DMS79 treated with DMSO at 0.1 percent for 48 hours (cell line): ENCODE measurements around the gene SLC13A3.

Experiments used
- DNase-seq: peaks from one replicate; lab custom pipeline; 2025; lab: John Stamatoyannopoulos, UW

The SLC13A3 gene

DNA sequence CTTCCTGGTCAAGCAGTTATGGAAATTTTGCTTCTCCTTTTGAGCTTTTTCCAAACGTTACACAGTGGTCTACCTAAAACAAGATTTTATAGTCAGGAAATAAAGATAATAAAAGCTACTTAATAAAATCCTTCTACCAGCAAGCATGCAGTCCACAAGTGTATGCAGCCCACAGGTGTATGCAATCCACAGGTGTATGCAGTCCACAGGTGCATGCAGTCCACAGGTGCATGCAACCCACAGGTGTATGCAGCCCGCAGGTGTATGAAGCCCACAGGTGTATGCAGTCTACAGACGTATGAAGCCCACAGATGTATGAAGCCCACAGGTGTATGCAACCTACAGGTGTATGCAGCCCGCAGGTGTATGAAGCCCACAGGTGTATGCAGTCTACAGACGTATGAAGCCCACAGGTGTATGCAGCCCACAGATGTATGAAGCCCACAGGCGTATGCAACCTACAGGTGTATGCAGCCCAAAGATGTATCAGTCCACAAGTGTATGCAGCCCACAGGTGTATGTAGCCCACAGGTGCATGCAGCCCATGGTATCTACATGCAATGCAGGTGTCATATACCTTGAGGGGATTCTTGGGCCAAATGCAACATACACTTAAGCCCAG, 74.4 kb downstream of the SLC13A3 start:
- no peak for DNase-seq

GRCh38 chr20:46575937-46576461, 75.3 kb downstream of the SLC13A3 start:
- DNase-seq = no peak

DNA sequence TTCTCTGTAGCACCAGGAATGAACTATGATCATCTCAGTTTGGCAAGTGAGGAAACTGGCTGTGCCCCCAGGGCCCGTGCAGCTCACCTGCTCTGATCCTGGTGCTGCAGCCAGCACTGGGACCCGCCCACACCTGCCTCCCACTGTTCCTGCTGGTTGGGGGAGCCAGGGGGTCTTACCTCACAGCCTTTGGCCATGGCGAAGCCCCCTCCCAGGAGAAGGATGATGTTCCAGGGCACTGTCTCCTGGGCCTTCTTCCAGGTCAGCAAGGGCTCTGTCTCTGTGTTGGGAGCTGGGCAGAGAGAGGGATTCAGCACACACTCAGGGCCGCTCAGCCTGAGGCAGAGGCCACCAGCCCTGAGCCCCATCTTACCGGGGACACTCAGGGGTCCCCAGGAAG, 75.9 kb downstream of the SLC13A3 start:
- no peak for DNase-seq

GRCh38 chr20:46573788-46574584, 77.3 kb downstream of the SLC13A3 start:
- DNase-seq = no peak

GRCh38 chr20:46573234-46573633, 78.0 kb downstream of the SLC13A3 start:
- DNase-seq = no peak

- DNase-seq = no peak
Measured at GRCh38 chr20:46572790-46573189, 78.5 kb downstream of the SLC13A3 start.

- no peak for DNase-seq
Measured at GRCh38 chr20:46572153-46572552, 79.1 kb downstream of the SLC13A3 start.

- DNase-seq = no peak
Measured at GRCh38 chr20:46571418-46571817, 79.8 kb downstream of the SLC13A3 start.

GRCh38 chr20:46570956-46571355, 80.3 kb downstream of the SLC13A3 start:
- DNase-seq = no peak

GRCh38 chr20:46569961-46570360, 81.3 kb downstream of the SLC13A3 start:
- DNase-seq = no peak

DNA sequence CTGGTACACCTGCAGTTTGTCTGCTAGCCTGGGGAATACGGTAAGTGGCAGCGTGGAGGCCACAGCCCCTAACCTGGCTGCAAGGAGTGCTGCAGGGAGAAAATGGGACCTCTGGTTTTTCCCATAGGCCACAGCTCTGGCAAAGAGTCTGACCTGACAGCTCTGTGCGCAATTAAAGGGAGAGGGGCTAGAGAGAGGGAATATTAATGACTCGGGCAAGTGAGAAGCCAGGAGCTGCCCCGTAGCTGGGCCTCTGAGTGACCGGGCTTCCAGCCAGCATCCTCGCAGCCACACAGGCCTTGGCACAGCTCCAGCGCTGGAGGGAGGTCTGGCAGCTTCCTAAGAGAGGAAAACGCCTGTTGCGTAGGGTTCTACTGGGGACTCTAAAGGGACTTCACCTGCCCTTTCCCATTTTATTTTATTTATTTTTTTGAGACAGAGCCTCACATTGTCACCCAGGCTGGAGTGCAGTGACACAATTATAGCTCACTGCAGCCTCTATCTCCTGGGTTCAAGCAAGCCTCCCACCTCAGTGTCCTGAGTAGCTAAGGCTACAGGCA, 82.6 kb downstream of the SLC13A3 start:
- DNase-seq = peak; percentile 75

- no peak for DNase-seq
Measured at GRCh38 chr20:46566125-46566524, 85.1 kb downstream of the SLC13A3 start.

- DNase-seq = no peak
Measured at GRCh38 chr20:46564241-46564957, 86.9 kb downstream of the SLC13A3 start.

- no peak for DNase-seq
Measured at GRCh38 chr20:46563860-46564221, 87.4 kb downstream of the SLC13A3 start.

DNA sequence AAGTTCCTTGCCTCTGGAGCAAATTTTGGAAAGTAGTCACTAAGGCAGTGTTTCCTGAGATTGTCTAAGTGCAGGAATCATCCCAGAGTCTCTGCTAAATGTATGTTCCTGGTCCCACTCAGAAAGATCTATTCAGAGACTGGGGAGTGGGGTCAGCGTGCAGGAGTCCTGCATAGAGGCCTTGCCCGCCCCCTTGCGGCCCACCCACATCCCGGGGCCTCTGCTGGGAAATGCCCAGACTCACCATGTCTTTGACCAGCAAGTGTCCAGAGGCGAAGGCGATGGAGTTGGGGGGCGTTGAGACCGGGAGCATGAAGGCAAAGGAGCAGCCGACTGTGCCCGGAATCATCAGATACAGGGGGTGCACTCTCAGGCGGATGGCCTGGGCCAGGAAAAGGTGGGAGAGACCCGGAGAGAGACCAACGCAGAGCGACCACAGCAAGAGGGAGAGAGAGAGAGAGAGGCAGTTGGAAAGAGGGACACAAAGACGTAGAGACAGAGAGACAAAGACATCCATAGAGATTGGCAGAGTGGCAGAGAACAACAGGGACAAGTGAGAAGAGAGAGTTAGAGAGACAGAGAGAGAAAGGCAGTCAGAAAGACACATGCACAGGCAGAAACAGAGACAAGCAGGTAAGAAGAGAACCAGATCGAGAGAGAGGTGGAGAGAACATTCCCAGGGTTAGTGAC, 87.9 kb downstream of the SLC13A3 start:
- no peak for DNase-seq

GRCh38 chr20:46562373-46563169, 88.7 kb downstream of the SLC13A3 start:
- no peak for DNase-seq

- DNase-seq = no peak
Measured at GRCh38 chr20:46562009-46562372, 89.3 kb downstream of the SLC13A3 start.

DNA sequence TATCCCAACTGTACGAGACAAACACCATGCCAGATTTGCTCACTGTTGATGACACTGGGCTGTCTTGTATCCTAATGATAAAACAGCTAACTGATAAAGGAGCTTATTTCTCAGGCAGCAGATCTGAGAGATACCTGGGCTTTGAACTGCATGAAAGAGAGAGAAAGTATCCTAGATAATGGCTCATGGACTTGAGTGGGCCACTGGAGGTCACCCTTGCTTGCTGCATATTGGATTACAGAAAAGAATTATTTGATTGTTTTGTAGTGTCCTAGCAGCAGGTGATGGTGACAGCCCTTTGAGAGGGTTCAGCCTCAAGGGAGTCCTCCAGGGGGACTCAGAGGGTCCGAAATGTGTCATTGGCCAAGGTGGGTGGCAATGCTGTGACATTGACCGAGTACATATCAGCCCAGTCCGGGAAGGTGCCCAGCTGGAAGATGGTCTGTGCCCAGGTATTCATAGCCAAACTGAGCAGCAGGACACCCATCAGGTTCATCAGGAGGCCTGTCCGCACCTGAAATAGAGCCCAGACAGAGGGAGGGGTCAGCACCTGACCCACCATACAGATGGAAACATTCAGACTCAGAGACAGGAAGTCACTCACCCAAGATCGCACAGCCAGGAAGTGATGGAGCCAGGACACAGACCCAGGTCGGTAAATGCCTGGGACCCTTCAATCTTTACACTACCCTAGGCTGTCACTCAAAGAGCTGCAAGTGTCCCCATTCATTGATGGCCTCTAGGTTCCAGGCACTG, 91.4 kb downstream of the SLC13A3 start:
- peak; percentile 1 for DNase-seq

- DNase-seq = no peak
Measured at GRCh38 chr20:46559001-46559400, 92.3 kb downstream of the SLC13A3 start.

GRCh38 chr20:46558511-46558959, 92.7 kb downstream of the SLC13A3 start:
- DNase-seq = no peak
